IPS-15b (cell line): Measurements from ENCODE around the gene NIPA2.
A peak's percentile ranks its signal among the peaks of the same experiment; 100 is the strongest.

Source experiments
- H3K27me3 ChIP-seq: one replicate; pipeline ENCODE4 v1.6.1; 2013; ENCODE audit warnings: low read length; ENCODE audit not compliant: control insufficient read depth, insufficient read depth
- H3K36me3 ChIP-seq: one replicate; pipeline ENCODE4 v1.6.1; 2013; ENCODE audit warnings: low read length; ENCODE audit not compliant: control insufficient read depth, insufficient read depth
- H3K4me1 ChIP-seq: one replicate; pipeline ENCODE4 v1.6.1; 2013; ENCODE audit warnings: mild to moderate bottlenecking, low read length; ENCODE audit not compliant: control insufficient read depth, insufficient read depth
- H3K4me3 ChIP-seq: one replicate; pipeline ENCODE4 v1.5.1; 2013; ENCODE audit warnings: low read depth, low read length
- H3K9ac ChIP-seq: one replicate; pipeline ENCODE4 v1.6.1; 2013; ENCODE audit warnings: low read depth, mild to moderate bottlenecking, low read length
- H3K9me3 ChIP-seq: one replicate; pipeline ENCODE4 v1.6.1; 2013; ENCODE audit warnings: mild to moderate bottlenecking, low read length; ENCODE audit not compliant: control insufficient read depth, insufficient read depth

The NIPA2 gene

DNA sequence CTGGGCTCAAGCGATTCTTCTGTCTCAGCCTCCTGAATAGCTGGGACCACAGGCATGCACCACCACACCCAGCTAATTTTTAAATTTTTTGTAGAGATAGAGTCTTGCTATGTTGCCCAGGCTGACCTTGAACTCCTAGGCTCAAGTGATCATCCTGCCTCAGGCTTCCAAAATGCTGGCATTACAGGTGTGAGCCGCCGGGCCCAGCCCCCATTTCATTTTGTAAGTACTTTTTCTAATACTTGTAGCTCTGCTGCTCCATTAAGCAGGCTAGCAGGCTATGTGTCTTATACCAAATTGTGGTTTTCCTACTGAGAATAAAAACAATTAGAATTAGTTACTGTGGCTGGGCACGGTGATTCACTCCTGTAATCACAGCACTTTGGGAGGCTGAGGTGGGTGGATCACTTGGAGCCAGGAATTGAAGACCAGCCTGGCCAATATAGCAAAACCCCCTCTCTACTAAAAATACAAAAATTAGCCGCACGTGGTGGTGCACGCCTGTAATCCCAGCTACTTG is 29.6 kb upstream of the NIPA2 start:
- Histone ChIP-seq H3K9me3 (no peaks in the 10 kb centered on the region), H3K4me3 (no peak overlapping the region), H3K9ac (no peak overlapping the region), H3K27me3 (no peaks in the 10 kb centered on the region), H3K4me1 (no peaks in the 10 kb centered on the region), H3K36me3 (no peaks in the 10 kb centered on the region)

DNA sequence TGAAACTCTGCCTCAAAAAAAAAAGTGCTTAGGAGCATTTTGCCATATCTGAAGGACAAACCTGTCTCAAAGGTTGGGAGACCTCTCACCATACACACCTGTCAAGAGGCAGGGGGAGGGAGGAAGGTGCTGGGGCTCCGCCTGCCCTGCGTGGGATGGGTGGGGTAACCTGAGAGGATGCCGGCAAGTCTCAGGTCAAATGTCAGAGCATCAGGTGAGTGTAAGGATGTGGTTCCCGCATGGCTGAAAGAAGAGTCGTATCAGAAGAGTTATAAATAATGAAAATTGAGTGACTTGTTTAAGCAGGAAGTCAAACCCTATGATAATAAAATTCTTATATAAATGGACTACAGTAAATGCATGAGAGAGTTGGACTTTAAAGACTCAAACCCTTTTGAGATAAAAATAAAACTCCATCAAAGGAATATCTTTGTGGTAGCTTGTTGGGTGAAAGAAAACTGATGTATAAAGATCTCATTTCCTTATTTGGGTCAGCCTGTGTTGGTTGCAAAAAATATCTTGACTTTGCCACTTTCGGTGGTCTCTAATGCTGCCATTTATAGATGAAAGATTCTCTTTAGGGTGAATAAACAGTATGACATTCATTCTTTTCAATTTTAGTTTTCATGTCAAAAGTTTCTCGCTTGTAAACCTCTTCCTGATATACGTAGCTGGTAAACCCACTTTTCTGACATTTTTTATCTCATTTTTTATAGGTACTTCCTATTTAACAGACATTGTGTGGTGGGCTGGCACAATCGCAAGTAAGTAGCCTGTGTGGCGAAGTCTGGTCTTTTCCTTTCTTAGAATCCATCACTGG is 28.2 kb upstream of the NIPA2 start:
- no peaks in the 10 kb centered on the region for H3K27me3 ChIP-seq
- no peak overlapping the region for H3K4me3 ChIP-seq
- no peaks in the 10 kb centered on the region for H3K9me3 ChIP-seq
- H3K36me3 ChIP-seq = no peaks in the 10 kb centered on the region
- no peaks in the 10 kb centered on the region for H3K4me1 ChIP-seq
- no peak overlapping the region for H3K9ac ChIP-seq

DNA sequence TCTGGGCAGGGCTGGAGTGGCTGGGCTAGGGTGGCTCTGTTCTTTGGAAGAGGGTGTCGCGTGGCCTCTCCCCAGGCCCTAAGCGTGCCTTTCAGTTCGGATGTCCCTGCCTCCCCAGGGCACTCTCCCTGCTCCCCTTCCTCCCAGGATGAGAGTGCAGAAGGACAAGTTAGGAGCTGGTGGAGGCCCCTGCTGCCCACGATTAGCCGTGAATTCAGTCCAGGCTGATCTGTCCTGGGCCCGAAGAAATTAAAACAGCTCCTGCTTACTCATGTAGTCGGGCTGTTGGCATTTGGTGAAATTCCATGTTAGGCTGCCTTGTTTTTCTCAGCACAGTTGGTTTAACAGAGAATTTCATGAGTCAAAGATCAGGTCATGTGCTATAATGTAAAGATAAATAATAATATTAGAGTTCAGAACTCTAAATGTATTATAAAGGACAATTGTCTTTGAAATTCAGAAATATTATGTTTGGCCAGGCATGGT is 27.6 kb upstream of the NIPA2 start:
- Histone ChIP-seq H3K9ac (no peak overlapping the region), H3K9me3 (no peaks in the 10 kb centered on the region), H3K27me3 (no peaks in the 10 kb centered on the region), H3K36me3 (no peaks in the 10 kb centered on the region), H3K4me1 (no peaks in the 10 kb centered on the region), H3K4me3 (no peak overlapping the region)

DNA sequence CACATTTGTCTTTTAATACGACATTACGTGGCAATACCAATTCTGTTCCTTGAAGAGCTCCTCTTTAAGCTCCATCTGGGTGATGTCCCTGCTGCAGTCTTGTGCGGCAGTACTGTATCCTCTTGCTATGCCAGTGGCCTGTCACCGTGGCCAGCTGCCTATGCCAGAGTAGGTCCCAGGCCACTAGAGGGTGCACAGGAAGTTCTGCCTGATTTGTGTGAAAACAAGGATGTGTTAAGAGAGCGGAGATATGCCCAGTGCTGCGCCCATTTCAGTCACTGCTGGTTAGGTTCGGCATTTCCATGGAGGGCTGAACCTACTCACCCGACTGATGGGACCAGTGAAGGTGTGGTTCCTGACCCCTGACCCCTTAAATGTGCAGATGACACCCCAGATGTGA is 26.8 kb upstream of the NIPA2 start:
- no peaks in the 10 kb centered on the region for H3K27me3 ChIP-seq
- H3K36me3 ChIP-seq = no peaks in the 10 kb centered on the region
- H3K4me1 ChIP-seq = no peaks in the 10 kb centered on the region
- no peak overlapping the region for H3K4me3 ChIP-seq
- no peaks in the 10 kb centered on the region for H3K9me3 ChIP-seq
- H3K9ac ChIP-seq = no peak overlapping the region

DNA sequence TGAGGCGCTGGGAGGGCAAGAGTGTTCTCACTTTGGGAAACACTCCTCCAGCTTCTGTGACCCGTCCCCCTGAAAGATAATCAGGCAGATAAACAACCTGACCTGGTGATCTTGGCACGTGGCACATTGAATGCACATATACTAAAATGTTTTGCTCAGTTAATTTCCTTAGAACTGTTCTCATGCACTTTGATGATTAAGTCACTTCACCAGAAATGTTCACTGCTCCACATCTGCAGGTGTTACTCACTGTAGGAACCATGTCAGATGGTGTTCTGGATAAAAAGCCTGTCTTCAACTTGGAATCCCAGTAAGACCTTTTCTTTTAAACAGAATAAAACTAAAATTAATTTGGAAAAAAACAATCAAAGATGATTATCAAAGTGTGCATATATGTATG is 24.6 kb upstream of the NIPA2 start:
- no peaks in the 10 kb centered on the region for H3K9me3 ChIP-seq
- H3K4me1 ChIP-seq = no peaks in the 10 kb centered on the region
- H3K36me3 ChIP-seq = no peaks in the 10 kb centered on the region
- no peak overlapping the region for H3K9ac ChIP-seq
- H3K4me3 ChIP-seq = no peak overlapping the region
- no peaks in the 10 kb centered on the region for H3K27me3 ChIP-seq

DNA sequence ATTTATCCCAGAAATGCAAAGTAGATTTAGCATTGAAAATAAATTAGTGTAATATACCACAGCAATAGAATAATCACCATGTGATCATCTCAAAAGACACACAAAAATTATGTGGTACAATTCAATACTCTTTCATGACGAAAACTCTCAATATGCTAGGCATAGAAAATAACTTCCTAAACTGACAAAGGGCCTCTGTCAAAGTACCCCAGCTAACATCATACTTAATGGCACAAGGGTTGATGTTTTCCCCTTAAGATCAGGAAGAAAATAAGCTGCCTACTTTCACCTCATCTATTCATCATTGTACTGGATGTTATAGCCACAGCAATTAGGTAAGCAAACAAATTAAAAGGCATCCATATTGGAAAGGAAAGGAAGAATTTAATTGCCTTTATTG is 22.7 kb upstream of the NIPA2 start:
- Histone ChIP-seq H3K4me1 (no peaks in the 10 kb centered on the region), H3K4me3 (no peak overlapping the region), H3K9me3 (no peaks in the 10 kb centered on the region), H3K27me3 (no peaks in the 10 kb centered on the region), H3K9ac (no peak overlapping the region), H3K36me3 (no peaks in the 10 kb centered on the region)

DNA sequence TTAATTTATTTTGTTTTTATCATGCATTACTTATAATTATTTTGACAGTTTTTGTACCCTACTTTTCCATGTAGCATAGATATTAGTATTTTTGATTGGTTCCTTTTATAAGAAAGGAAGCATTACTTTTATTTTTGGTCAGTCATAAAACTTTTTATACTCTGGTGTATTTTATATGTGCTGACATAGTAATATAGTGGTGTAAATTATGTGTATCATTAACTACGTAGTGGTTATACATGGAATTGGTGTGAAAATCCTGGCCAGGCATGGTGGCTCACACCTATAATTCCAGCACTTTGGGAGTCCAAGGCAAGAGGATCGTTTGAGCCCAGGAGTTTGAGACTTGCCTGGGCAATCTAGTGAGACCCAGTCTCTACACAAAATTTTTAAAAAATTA is 18.8 kb upstream of the NIPA2 start:
- no peaks in the 10 kb centered on the region for H3K36me3 ChIP-seq

DNA sequence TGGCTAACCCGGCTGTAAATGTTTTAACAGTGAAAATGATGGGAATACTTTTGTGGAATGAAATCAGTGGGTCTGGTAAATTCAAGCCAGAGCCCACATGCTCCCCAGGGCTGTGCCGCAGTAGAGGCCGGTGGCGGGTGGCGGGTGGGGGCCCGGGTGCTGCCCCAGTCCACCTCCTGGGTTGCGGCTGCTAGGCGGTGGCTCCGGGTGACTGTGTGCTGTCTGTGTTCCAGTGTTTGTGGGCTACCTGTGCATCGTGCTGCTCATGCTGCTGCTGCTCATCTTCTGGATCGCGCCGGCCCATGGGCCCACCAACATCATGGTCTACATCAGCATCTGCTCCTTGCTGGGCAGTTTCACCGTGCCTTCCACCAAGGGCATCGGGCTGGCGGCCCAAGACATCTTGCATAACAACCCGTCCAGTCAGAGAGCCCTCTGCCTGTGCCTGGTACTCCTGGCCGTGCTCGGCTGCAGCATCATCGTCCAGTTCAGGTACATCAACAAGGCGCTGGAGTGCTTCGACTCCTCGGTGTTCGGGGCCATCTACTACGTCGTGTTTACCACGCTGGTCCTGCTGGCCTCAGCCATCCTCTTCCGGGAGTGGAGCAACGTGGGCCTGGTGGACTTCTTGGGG is 14.9 kb upstream of the NIPA2 start:
- Histone ChIP-seq H3K9ac (no peak overlapping the region), H3K4me1 (peaks cover 12% of the 10 kb centered on the region), H3K4me3 (no peak overlapping the region), H3K27me3 (no peaks in the 10 kb centered on the region), H3K9me3 (no peaks in the 10 kb centered on the region), H3K36me3 (no peaks in the 10 kb centered on the region)

More for the DNA sequence above, 18.8 kb upstream of the NIPA2 start:
- no peaks in the 10 kb centered on the region for H3K27me3 ChIP-seq
- H3K9me3 ChIP-seq = no peaks in the 10 kb centered on the region
- H3K4me1 ChIP-seq = no peaks in the 10 kb centered on the region
- no peak overlapping the region for H3K9ac ChIP-seq
- H3K4me3 ChIP-seq = no peak overlapping the region

DNA sequence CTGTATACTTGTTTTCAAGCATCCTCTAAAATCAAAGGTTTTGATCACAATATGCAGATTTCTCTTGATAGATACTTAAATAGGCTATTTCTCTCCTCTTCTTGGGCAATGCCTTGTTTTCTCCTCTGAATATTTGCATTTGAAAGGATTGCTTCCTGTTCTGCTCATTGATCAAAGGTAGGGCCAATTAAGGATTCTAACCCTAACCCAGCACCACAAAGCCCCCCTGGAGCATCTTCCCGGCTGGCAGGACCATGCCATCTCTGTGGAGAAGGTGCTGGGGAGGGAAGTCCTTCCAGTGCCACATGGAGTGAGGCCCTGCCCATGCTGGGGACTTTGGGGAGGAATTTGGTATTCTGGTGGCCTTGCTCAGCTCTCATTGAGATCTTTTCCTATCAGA is 11.3 kb upstream of the NIPA2 start:
- Histone ChIP-seq H3K4me3 (no peak overlapping the region), H3K27me3 (no peaks in the 10 kb centered on the region), H3K9ac (no peak overlapping the region), H3K4me1 (peaks cover 12% of the 10 kb centered on the region), H3K9me3 (no peaks in the 10 kb centered on the region), H3K36me3 (no peaks in the 10 kb centered on the region)

DNA sequence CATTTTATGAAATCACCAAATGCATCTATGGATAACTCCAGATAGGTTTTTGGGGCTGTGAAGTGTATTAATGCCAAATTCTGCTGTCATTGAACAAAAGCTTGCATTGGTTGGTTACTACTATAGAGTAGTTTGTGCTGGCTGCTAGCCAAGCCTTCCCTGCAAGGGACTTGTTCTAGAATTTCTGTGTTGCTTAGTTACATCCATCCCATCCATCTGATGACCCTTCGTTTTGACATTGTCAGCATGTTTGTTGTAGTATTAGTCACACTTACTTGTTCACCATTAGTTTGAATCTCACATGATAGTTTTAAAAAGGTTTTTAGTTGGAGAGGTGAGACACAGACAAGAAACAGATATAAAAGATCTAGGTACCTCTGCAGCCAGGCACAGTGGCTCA is 7.0 kb upstream of the NIPA2 start:
- Histone ChIP-seq H3K9me3 (no peaks in the 10 kb centered on the region), H3K4me1 (peaks cover 17% of the 10 kb centered on the region), H3K36me3 (no peaks in the 10 kb centered on the region), H3K4me3 (no peak overlapping the region), H3K27me3 (peaks cover 2% of the 10 kb centered on the region), H3K9ac (no peak overlapping the region)

DNA sequence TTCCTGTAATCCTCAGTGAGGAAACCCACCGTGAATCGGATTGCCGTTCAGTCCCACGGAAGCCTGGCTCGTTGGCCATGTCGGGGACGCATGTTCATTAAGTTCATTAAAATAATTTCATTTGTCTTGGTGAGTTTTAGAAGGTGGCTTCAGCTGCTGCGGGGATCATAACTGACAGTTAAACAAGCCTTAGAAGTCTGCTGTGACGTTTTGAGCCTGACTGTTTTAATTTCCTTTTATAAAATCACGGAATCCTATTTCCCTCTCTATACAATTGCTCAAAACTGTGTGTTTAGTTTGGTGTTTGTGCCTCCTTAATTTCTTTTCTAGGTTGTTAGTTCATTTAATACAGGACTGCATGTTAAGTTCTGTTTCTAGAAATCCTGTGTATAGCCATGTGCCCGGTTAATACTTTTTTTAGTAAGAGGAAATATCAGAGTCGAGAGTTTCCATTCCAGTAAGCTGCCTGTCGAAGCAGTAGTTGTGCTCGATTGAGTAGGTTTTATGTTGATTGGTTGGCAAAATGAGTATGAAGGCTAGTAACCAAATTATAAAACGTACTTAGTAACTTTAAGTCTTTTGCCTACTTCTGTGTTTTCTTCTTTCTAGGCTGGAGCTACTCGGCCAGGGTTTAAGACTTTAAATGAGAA is 705 bp downstream of the NIPA2 start:
- no peaks in the 10 kb centered on the region for H3K36me3 ChIP-seq
- peak overlapping the region; percentile 95 for H3K4me3 ChIP-seq
- peaks cover 7% of the 10 kb centered on the region for H3K4me1 ChIP-seq
- no peaks in the 10 kb centered on the region for H3K9me3 ChIP-seq
- H3K27me3 ChIP-seq = peaks cover 2% of the 10 kb centered on the region
- H3K9ac ChIP-seq = peak overlapping the region; percentile 95
